LNCaP clone FGC (cell line): ENCODE results near the gene SLC6A9.

Experiments
- DNase-seq: peaks from one replicate; pipeline ENCODE4 v3.0.0-alpha.2; 2011; ENCODE audit warnings: low read depth
- H3K4me3 ChIP-seq: 2 replicates; pipeline ENCODE4 v1.5.1; 2011; ENCODE audit warnings: mild to moderate bottlenecking, low read depth, low read length, control low read depth
- CTCF ChIP-seq: IDR thresholded peaks from 2 replicates; pipeline ENCODE4 v1.5.1; 2012; ENCODE audit warnings: mild to moderate bottlenecking; ENCODE audit not compliant: control insufficient read depth, insufficient read depth; ENCODE audit errors: extremely low read depth

The SLC6A9 gene

GRCh38 chr1:43976890-43977289, 54.4 kb downstream of the SLC6A9 start:
- no peak for TF ChIP-seq CTCF
- no peak for DNase-seq
- H3K4me3 ChIP-seq = no peak overlapping the region

DNA sequence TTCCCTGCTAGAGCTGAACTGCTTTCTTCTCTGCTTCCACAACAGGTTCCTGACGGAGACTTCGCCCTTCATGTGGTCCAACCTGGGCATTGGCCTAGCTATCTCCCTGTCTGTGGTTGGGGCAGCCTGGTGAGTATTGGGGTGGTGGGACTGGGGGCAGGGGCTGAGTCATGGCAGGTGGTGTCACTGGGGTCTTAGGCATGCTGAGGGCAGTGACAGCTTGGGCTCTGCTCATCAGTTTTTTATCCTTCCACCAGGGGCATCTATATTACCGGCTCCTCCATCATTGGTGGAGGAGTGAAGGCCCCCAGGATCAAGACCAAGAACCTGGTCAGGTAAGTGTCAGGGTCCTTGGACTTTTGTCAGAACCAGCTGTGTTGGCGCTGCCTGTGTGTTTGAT, 55.2 kb downstream of the SLC6A9 start:
- TF ChIP-seq CTCF = no peak
- no peak for DNase-seq

GRCh38 chr1:43975249-43975961, 55.9 kb downstream of the SLC6A9 start:
- H3K4me3 ChIP-seq = peak overlapping the region; percentile 98
- no peak for TF ChIP-seq CTCF
- DNase-seq = peak; percentile 27

More for the DNA sequence above, 55.2 kb downstream of the SLC6A9 start:
- H3K4me3 ChIP-seq = peak overlapping the region; percentile 98

- peak; percentile 22; the same call in 1 of the 2 replicates for TF ChIP-seq CTCF
- DNase-seq = peak; percentile 75
- H3K4me3 ChIP-seq = peak within 1 kb of the TSS; percentile 98
Observed at GRCh38 chr1:43974443-43975248, 56.6 kb downstream of the SLC6A9 start, which contains the start of gene ATP6V0B. TSS of gene ATP6V0B (plus strand) at chr1:43974960. CDS start at chr1:43975041, 81 bp downstream.

GRCh38 chr1:43973981-43974442, 57.2 kb downstream of the SLC6A9 start:
- no peak for DNase-seq
- no peak for TF ChIP-seq CTCF

GRCh38 chr1:43971336-43971980, 59.8 kb downstream of the SLC6A9 start:
- H3K4me3 ChIP-seq = no peak overlapping the region
- no peak for TF ChIP-seq CTCF
- DNase-seq = no peak

More at GRCh38 chr1:43973981-43974442, 57.2 kb downstream of the SLC6A9 start:
- H3K4me3 ChIP-seq = peak overlapping the region; percentile 98
